Activated CD4-positive, CD25-positive, alpha-beta regulatory T cell treated with anti-CD3 and anti-CD28 coated beads, Interleukin-2, amount 50 U/mL, for 16 hours (primary cell): Measurements from ENCODE around the gene BFAR.
"Not testable (repeated sequence)": the region's sequence is repeated elsewhere in the genome, so short reads cannot be mapped to it uniquely, and the experiment has no call there.

Experiments used
- DNase-seq: peaks from one replicate; pipeline ENCODE4 v3.0.0-alpha.2; 2020; ENCODE audit warnings: low read depth, low spot score

Gene BFAR

GRCh38 chr16:14635395-14636165 is 2.8 kb downstream of the BFAR start:
- DNase-seq: no peak

DNA sequence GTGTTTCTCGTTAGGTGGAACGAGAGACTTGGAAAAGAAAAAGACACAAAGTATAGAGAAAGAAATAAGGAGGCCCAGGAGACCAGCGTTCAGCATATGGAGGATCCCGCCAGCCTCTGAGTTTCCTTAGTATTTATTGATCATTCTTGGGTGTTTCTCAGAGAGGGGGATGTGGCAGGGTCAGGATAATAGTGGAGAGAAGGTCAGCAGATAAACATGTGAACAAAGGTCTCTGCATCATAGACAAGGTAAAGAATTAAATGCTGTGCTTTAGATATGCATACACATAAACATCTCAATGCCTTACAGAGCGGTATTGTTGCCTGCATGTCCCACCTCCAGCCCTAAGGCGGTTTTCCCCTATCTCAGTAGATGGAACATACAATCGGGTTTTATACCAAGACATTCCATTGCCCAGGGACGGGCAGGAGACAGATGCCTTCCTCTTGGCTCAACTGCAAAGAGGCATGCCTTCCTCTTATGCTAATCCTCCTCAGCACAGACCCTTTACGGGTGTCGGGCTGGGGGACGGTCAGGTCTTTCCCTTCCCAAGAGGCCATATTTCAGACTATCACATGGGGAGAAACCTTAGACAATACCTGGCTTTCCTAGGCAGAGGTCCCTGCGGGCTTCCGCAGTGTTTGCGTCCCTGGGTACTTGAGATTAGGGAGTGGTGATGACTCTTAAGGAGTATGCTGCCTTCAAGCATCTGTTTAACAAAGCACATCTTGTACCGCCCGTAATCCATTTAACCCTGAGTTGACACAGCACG is 3.6 kb downstream of the BFAR start:
- DNase-seq: not testable (repeated sequence)

DNA sequence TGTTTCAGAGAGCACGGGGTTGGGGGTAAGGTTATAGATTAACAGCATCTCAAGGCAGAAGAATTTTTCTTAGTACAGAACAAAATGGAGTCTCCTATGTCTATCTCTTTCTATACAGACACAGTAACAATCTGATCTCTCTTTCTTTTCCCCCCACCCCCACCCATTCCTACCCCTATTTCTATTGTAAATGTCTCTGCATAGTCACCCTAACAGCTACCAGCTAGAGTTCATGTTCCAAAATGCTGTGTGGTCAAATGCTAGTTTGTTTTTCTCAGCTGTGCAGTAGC is 4.1 kb downstream of the BFAR start:
- not testable (repeated sequence) for DNase-seq

GRCh38 chr16:14640538-14640937 is 7.8 kb downstream of the BFAR start:
- no peak for DNase-seq

DNA sequence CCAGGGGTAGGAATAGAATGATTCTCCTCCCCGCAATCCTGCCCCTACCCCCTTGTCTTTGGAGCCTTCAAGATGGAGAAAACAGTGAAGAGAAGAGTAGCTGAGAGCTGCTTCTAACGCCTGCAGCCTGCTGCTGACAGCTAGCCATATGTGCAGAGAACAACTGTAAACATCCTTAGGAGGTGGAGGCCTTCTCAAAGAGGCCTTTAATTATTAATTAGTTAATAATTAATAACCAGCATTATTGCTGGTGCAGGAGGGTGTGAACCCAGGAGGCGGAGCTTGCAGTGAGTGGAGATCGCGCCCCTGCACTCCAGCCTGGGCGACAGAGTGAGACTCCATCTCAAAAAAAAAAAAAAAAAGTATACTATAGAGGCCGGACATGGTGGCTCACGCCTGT is 8.5 kb downstream of the BFAR start:
- no peak for DNase-seq

DNA sequence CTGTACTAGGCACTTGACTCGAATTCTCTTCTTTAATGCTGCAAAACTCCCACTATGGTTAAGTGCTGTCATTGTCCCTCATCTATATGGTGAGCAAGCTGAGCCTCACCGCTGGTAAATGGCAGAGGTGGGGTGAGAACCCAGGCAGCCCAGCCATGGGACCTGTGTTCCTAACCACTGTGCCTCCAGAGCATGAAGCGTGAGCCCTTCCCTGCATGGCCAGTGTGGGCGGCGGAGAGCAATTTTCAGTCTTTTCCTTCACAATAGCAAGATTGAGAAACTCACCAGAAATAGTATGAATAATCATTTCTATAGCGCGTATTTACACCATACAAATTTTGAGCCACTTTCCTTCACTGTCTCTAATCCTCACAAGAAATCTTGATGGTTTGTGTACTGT is 9.2 kb downstream of the BFAR start:
- no peak for DNase-seq

GRCh38 chr16:14649816-14650215 is 17.1 kb downstream of the BFAR start:
- DNase-seq: no peak

DNA sequence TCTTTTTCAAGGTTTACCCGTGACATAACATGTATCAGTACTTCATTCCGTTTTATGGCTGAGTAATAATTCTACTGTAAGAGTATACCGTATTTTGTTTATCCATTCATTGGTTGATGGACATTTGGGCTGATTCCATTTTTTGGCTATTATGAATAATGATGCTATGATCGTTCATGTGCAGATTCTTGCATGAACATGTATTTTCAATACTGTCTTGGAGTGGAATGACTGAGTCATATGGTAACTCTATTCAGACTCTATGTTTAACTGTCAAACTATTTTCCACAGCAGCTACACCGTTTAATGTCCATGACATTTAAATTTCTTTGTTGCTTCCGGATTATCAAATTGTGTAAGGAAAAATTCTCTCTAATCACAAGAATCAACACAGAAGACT is 17.9 kb downstream of the BFAR start:
- no peak for DNase-seq

GRCh38 chr16:14652726-14653125 is 20.0 kb downstream of the BFAR start:
- no peak for DNase-seq

GRCh38 chr16:14658063-14658462 is 25.3 kb downstream of the BFAR start:
- no peak for DNase-seq

DNA sequence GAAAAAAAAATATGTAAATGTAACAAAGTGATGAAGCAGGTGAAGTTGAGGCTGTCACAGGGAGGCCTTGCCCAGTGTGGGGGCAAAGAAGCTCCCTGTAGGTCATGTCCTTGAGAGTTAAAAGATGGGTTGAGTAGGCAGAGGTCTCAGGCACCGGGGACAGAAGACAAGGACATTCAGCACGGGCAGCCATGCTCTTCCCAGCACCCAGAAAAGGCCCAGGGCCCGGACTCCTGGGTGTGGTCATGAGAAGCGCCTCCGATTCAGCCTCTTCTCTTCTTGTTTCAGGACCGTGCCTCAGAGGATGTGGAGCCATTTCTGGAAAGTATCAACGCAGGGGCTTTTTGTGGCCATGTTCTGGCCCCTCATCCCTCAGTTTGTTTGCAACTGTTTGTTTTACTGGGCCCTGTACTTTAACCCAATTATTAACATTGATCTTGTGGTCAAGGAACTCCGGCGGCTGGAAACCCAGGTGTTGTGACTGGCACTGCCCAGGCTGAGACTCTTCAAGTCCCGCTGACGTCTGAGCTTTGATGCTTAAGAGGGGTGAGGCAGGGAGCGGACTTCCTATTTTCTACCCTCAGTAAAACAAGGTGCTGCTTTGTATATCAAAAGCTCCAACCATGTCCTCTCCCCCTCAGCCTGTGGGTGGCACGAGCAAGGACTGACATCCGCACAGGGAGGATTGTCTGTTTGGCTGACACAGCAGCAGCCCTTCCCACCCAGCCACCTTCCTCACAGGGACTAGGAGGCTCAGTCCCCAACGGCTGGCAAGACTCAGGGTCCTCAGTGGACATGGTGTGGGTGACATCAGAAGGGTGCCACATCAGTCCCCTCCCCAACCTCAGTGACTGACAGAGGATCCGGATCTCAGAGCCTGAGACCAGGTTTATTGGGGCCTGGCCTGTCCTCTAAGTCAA is 34.9 kb downstream of the BFAR start:
- DNase-seq: no peak

DNA sequence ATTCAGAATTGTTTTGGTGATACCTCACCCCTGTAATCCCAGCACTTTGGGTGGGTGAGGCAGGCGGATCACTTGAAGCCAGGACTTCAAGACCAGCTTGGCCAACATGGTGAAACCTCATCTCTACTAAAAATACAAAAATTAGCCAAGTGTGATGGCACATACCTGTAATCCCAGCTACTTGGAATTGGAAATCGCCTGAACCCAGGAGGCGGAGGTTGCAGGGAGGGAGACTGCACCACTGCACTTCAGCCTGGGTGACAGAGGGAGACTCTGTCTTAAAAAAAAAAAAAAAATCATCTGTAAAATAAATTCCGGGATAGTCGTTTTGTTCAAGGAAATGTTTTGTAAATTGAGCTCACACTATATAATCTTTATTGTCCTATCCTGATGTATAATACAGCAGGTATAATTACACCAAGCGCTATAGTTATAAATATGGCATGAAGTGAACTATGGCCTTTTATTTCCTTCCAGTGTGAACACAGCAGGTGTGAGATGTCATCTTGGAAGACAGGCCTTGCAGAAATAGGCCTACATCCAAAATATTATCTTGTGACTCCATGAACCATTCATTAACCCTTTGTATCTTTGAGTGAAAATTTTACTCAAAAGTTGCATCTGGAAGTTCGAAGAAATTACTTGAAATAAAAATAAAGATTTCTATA is 35.9 kb downstream of the BFAR start:
- no peak for DNase-seq

DNA sequence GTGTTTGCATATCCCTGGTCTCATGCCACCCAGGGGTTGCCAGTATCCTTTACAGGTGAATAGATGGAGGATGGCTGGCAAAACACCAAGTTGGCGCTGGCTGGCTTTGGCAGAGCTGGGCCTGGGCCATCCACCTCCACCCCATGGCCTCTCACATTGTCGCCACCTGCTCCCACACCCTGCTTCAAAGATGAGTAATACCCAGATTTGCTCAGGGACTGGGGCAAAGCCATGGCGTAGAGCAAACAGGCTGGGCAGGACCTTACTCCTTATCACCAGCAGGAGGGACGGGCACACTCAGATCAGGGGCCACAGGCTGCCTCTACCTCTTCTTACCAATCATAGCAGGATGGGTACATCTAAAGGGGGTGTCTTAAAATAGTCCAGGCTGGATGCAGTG is 37.0 kb downstream of the BFAR start:
- no peak for DNase-seq

DNA sequence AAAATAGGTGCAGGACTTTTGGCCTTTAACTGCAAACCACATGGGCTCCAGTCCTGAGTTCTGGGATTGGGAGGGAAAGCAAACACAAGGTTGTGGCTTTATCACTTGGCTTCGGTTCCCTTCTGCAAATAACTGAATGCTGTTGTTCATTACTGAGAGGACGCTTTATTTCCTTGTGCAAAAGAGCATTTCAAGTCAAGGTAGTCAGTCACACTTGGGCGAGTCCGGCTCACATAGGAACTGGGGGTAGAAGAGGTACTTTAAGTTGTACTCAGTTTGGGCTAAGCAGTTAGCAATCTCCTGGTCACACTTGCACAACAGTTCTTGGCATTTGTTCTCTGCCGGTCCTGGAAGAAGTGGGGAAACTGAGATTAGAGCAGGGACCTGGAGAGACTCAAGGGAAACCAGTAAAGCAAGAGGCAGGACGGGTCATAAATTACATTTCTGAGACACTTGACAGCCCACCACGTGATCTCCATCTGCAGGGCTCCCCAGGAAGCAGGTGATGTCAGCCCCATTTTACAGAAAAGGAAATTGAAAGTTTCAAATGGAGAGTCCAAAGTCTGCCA is 39.7 kb downstream of the BFAR start:
- no peak for DNase-seq

DNA sequence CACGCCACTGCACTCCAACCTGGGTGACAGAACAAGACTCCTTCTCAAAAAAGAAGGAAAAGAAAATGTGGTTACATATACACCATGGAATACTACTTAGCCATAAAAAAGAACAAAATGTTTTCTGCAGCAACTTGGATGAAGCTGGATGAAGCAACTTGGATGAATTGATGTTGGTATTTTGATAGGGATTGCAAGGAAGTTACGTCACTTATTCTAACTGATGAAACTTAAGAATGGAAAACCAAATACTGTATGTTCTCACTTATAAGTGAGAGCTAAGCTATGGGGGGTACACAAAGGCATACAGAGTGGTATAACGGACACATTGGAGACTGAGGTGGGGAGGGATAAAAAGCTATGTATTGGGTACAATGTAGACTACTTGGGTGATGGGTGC is 43.9 kb downstream of the BFAR start:
- DNase-seq: no peak

DNA sequence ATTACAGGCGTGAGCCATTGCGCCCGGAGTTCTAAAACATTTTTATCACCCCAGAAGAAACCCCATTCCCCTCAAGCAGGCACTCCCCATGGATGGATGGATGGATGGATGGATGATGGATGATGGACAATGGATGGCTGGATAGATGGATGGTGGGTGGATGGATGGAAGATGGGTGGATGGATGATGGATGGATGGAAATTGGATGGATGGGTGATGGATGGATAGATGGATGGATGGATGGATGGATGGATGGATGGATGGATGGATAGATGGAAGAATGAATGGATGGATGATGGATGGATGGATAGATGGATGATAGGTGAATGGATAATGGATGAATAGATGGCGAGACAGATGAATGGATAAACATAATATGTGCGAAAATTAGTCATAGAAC is 44.9 kb downstream of the BFAR start:
- no peak for DNase-seq

DNA sequence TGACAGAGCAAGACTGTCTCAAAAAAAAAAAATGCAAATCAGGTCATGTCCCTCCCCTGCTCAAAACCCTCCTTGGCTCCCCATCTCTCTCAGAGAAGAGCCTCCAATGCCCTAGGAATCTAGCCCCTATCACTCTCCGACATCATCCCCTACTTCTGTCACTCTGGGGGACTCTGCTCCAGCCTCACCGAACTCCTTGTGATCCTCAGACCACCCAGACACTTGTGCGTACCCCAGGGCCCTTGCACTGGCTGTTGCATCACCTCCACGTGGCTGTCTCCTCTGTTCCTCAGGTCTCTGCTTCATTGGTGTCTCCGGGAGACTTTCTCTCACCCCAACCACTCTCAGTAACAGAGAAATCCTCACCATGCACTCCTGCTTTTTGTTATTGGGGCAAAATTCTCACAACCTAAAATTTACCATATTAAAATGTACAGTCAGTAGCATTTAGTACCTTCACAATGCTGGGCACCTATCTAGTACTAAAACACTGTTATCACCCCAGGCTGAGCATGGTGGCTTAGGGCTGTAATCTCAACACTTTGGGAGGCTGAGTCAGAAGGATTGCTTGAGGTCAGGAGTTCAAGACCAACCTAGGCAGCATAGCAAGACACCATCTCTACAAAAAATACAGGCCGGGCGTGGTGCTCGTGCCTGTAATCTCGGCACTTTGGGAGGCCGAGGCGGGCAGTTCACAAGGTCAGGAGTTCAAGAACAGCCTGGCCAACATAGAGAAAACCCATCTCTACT is 46.2 kb downstream of the BFAR start:
- DNase-seq: no peak

DNA sequence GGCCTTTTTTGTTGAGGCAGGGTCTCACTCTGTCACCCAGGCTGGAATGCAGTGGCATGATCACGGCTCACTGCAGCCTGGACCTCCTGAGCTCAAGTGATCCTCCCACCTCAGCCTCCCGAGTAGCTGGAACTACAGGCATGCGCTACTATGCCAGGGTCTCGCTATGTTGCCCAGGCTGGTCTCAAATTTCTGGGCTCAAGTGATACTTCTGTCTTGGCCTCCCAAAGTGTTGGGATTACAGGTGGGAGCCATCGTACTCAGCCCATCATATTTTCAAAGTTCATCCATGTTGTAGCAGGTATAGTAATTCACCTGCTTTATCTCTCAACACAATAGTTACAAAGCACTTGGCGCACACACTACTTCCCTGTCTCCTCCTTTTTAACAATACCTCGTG is 47.6 kb downstream of the BFAR start:
- DNase-seq: not testable (repeated sequence)

DNA sequence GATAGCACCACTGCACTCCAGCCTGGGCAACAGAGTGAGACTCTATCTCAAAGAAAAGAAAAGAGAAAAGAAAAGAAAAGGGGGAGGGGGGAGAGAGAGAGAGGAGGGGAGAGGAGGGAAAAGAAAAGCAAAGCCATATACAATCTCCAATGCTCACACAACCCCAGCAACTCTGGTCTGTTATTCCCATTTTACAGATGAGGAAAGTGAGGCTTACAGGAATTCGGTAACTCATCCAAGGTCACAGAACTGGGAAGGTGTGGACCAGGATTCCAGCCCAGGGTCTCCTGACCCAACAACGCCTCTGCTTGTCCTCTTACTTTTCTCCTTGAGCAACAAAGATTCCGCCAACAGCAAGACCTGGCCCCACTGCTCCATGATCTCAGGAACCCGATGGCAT is 48.4 kb downstream of the BFAR start:
- DNase-seq: no peak

- no peak for DNase-seq
These were observed 49.4 kb downstream of the BFAR start for GRCh38 chr16:14682121-14682520.
